IMR-90 (cell line): ENCODE measurements around the gene CLEC16A. TPM values are rescaled to one million over a fixed set of nuclear protein-coding genes. Genes with fewer than 3 reads are reported as not detected.

ENCODE experiments used
- ATAC-seq: fragments of 200-7000 bp; cut with Tn5 transposase; 2 replicates; pipeline ENCODE4 v1.9.1; 2020; ENCODE audit warnings: low read depth, mild to moderate bottlenecking, moderate library complexity
- BruUV-seq: library from RNA; stranded (reverse); fragments of 400-500 nt; replicated peaks from 2 replicates; lab custom pipeline; 2021; lab: Mats Ljungman, UMichigan
- CTCF ChIA-PET: fragments of 300-600 bp; formaldehyde crosslinking; extraction: SDS; loops from one replicate; lab custom pipeline; 2021; ENCODE audit warnings: antibody characterized with exemption; lab: Yijun Ruan, JAX
- POLR2A ChIA-PET: fragments of 300-600 bp; sonication (Branson Sonifier 250); formaldehyde crosslinking; loops from one replicate; lab custom pipeline; 2022; ENCODE audit warnings: antibody characterized with exemption; ENCODE audit not compliant: unreplicated experiment; lab: Charles Lee
- DNase-seq: peaks from one replicate; pipeline ENCODE4 v3.0.0; 2013
- H2AFZ ChIP-seq: replicated peaks from 2 replicates; pipeline ENCODE3; 2013; ENCODE audit warnings: low read length, mild to moderate bottlenecking; ENCODE audit not compliant: poor library complexity
- H2AK5ac ChIP-seq: 2 replicates; pipeline ENCODE4 v1.6.1; 2013; ENCODE audit warnings: low read depth, low read length, inconsistent platforms
- H2AK9ac ChIP-seq: replicated peaks from 2 replicates; pipeline ENCODE3; 2013; ENCODE audit warnings: mild to moderate bottlenecking, low read depth, low read length, moderate library complexity; ENCODE audit not compliant: poor library complexity
- H2BK120ac ChIP-seq: 2 replicates; pipeline ENCODE4 v1.6.1; 2013; ENCODE audit warnings: low read depth, low read length, inconsistent platforms
- H2BK15ac ChIP-seq: 3 replicates; pipeline ENCODE4 v1.6.1; 2013; ENCODE audit warnings: low read depth, low read length, inconsistent platforms
- H2BK20ac ChIP-seq: 2 replicates; pipeline ENCODE4 v1.6.1; 2013; ENCODE audit warnings: low read depth, mild to moderate bottlenecking, inconsistent platforms, low read length, moderate library complexity
- H2BK5ac ChIP-seq: 2 replicates; pipeline ENCODE4 v1.6.1; 2013; ENCODE audit warnings: mild to moderate bottlenecking, low read depth, low read length, inconsistent platforms; ENCODE audit not compliant: poor library complexity, severe bottlenecking
- H3K14ac ChIP-seq: replicated peaks from 2 replicates; pipeline ENCODE4 v1.6.1; 2013; ENCODE audit warnings: low read depth, low read length, inconsistent platforms
- H3K18ac ChIP-seq: 2 replicates; pipeline ENCODE4 v1.6.1; 2013; ENCODE audit warnings: low read depth, low read length, control low read depth
- H3K23ac ChIP-seq: 2 replicates; pipeline ENCODE4 v1.6.1; 2013; ENCODE audit warnings: low read depth, low read length, inconsistent platforms
- H3K27ac ChIP-seq: 2 replicates; pipeline ENCODE4 v1.5.1; 2013; ENCODE audit warnings: mild to moderate bottlenecking, control low read depth, low read length; ENCODE audit not compliant: insufficient read depth
- H3K27me3 ChIP-seq: 2 replicates; pipeline ENCODE4 v1.6.1; 2013; ENCODE audit warnings: low read length; ENCODE audit not compliant: control insufficient read depth, insufficient read depth
- H3K36me3 ChIP-seq: 2 replicates; pipeline ENCODE4 v1.6.1; 2013; ENCODE audit warnings: low read length, mixed read lengths; ENCODE audit not compliant: control insufficient read depth, insufficient read depth
- H3K4ac ChIP-seq: 2 replicates; pipeline ENCODE4 v1.6.1; 2013; ENCODE audit warnings: low read depth, low read length, inconsistent platforms
- H3K4me1 ChIP-seq: 2 replicates; pipeline ENCODE4 v1.6.1; 2013; ENCODE audit warnings: low read length, mixed read lengths; ENCODE audit not compliant: control insufficient read depth, insufficient read depth
- H3K4me2 ChIP-seq: 2 replicates; pipeline ENCODE4 v1.6.1; 2013; ENCODE audit warnings: low read depth, mild to moderate bottlenecking, control low read depth, low read length, moderate library complexity
- H3K4me3 ChIP-seq: 2 replicates; pipeline ENCODE4 v1.5.1; 2013; ENCODE audit warnings: low read depth, mild to moderate bottlenecking, control low read depth, low read length, moderate library complexity; ENCODE audit not compliant: insufficient read depth
- H3K56ac ChIP-seq: 2 replicates; pipeline ENCODE4 v1.6.1; 2013; ENCODE audit warnings: low read length, inconsistent platforms; ENCODE audit not compliant: insufficient read depth; ENCODE audit errors: extremely low read depth
- H3K79me1 ChIP-seq, 2 experiments: 2 replicates each; pipeline ENCODE4 v1.6.1; 2013; ENCODE audit warnings: low read length in 2 of 2, inconsistent platforms in 1 of 2, low read depth in 1 of 2
- H3K9ac ChIP-seq: 2 replicates; pipeline ENCODE4 v1.6.1; 2013; ENCODE audit warnings: low read depth, low read length, control low read depth
- H3K9me1 ChIP-seq: 2 replicates; pipeline ENCODE4 v1.6.1; 2013; ENCODE audit warnings: low read length, inconsistent platforms; ENCODE audit not compliant: insufficient read depth
- H3K9me3 ChIP-seq: 2 replicates; pipeline ENCODE4 v1.6.1; 2013; ENCODE audit warnings: low read length; ENCODE audit not compliant: control insufficient read depth, insufficient read depth
- H4K20me1 ChIP-seq: 2 replicates; pipeline ENCODE4 v1.6.1; 2013; ENCODE audit warnings: low read length, inconsistent platforms; ENCODE audit not compliant: insufficient read depth
- H4K5ac ChIP-seq: 2 replicates; pipeline ENCODE4 v1.6.1; 2013; ENCODE audit warnings: mild to moderate bottlenecking, low read depth, low read length, control low read depth
- H4K8ac ChIP-seq, 2 experiments: 2 replicates each; pipeline ENCODE4 v1.6.1; 2013; ENCODE audit warnings: low read depth in 2 of 2, low read length in 2 of 2, control low read depth in 1 of 2, inconsistent platforms in 1 of 2
- H4K91ac ChIP-seq: 2 replicates; pipeline ENCODE4 v1.6.1; 2013; ENCODE audit warnings: low read depth, low read length, inconsistent platforms; ENCODE audit not compliant: insufficient read depth
- BHLHE40 ChIP-seq: fragments of 150-350 bp; IDR thresholded peaks from 2 replicates; pipeline ENCODE4 v1.6.1; 2016; ENCODE audit warnings: mild to moderate bottlenecking, low read depth, low read length
- CEBPB ChIP-seq: IDR thresholded peaks from 2 replicates; pipeline ENCODE4 v1.6.1; 2012; ENCODE audit warnings: low read depth, low read length, improper control_type of control experiment
- CHD1 ChIP-seq: IDR thresholded peaks from 2 replicates; pipeline ENCODE4 v1.6.1; 2012; ENCODE audit warnings: low read depth, low read length, improper control_type of control experiment
- ELK1 ChIP-seq: fragments of 150-350 bp; IDR thresholded peaks from 2 replicates; pipeline ENCODE4 v1.6.1; 2016; ENCODE audit warnings: low read depth, mild to moderate bottlenecking, low read length, moderate library complexity, borderline replicate concordance
- FOS ChIP-seq: fragments of 150-350 bp; IDR thresholded peaks from 2 replicates; pipeline ENCODE4 v1.6.1; 2016; ENCODE audit warnings: low read depth, low read length
- MAFK ChIP-seq: IDR thresholded peaks from 2 replicates; pipeline ENCODE4 v1.6.1; 2012; ENCODE audit warnings: low read depth, low read length, improper control_type of control experiment
- MAZ ChIP-seq: IDR thresholded peaks from 2 replicates; pipeline ENCODE4 v1.6.1; 2012; ENCODE audit warnings: low read depth, mild to moderate bottlenecking, low read length, improper control_type of control experiment, moderate library complexity, borderline replicate concordance
- MXI1 ChIP-seq: IDR thresholded peaks from 2 replicates; pipeline ENCODE4 v1.6.1; 2012; ENCODE audit warnings: low read depth, mild to moderate bottlenecking, low read length, moderate library complexity, borderline replicate concordance
- NFE2L2 ChIP-seq: fragments of 150-350 bp; IDR thresholded peaks from 2 replicates; pipeline ENCODE4 v1.6.1; 2016; ENCODE audit warnings: low read depth, mild to moderate bottlenecking, low read length
- POLR2A ChIP-seq: IDR thresholded peaks from 2 replicates; pipeline ENCODE4 v1.6.1; 2012; ENCODE audit warnings: mild to moderate bottlenecking, low read depth, low read length
- RAD21 ChIP-seq: IDR thresholded peaks from 2 replicates; pipeline ENCODE4 v1.6.1; 2012; ENCODE audit warnings: low read length, improper control_type of control experiment
- RCOR1 ChIP-seq: IDR thresholded peaks from 2 replicates; pipeline ENCODE4 v1.6.1; 2012; ENCODE audit warnings: mild to moderate bottlenecking, low read length, improper control_type of control experiment; ENCODE audit not compliant: insufficient replicate concordance
- RFX5 ChIP-seq: IDR thresholded peaks from 2 replicates; pipeline ENCODE4 v1.8.0; 2012; ENCODE audit warnings: low read depth, mild to moderate bottlenecking, low read length, moderate library complexity
- SMC3 ChIP-seq: fragments of 150-350 bp; IDR thresholded peaks from 2 replicates; pipeline ENCODE4 v1.6.1; 2016; ENCODE audit warnings: low read depth, mild to moderate bottlenecking, antibody characterized with exemption, low read length, moderate library complexity
- USF2 ChIP-seq: fragments of 150-350 bp; IDR thresholded peaks from 2 replicates; pipeline ENCODE4 v1.6.1; 2017; ENCODE audit warnings: mild to moderate bottlenecking, antibody characterized with exemption, low read length, low read depth
- WGBS, 2 experiments: methylation state at CpG; one replicate each; pipeline versions ENCODE4 v1.1.5 to v1.1.7; 2013; ENCODE audit warnings: missing lambda C conversion rate in 2 of 2; ENCODE audit not compliant: insufficient read length in 1 of 2; ENCODE audit errors: extremely low coverage in 2 of 2; 5-methylcytosine and 5-hydroxymethylcytosine counted together
- dilution Hi-C: fragments of 300-500 bp; cut with HindIII; formaldehyde crosslinking; loops from one replicate; pipeline ENCODE4 v1.14.3; 2018; ENCODE audit warnings: low sequenced_read_pairs; ENCODE audit not compliant: unreplicated experiment
- in situ Hi-C: fragments of 300-500 bp; cut with MboI; formaldehyde crosslinking; loops from 3 replicates; pipeline ENCODE4 v1.14.3; 2019; ENCODE audit warnings: low sequenced_read_pairs, inconsistent platforms, mixed read lengths
- intact Hi-C: fragments of 100-400 bp; cut with micrococcal nuclease; formaldehyde crosslinking; loops from 2 replicates; pipeline ENCODE4 v1.10.0; 2022
- polyA plus RNA-seq, 3 experiments: library from polyadenylated mRNA; depleted of rRNA; stranded (reverse); fragments of >200 nt; gene quantifications; 2 replicates each; pipeline ENCODE4 v1.2.3, GENCODE V29; 2012; ENCODE audit warnings: low replicate concordance in 1 of 3
- total RNA-seq: library from RNA; depleted of rRNA; stranded (reverse); fragments of >200 nt; gene quantifications from 2 replicates; pipeline ENCODE4 v1.2.3, GENCODE V29; 2012
- TF ChIP-seq, protein P1 (sequence below): conservative IDR thresholded peaks from 2 replicates; pipeline ENCODE4 v1.5.1; 2012; ENCODE audit warnings: mild to moderate bottlenecking, low read depth, low read length, improper control_type of control experiment

The CLEC16A gene
- total and polyA plus RNA-seq, 2 of the 4 experiments (the other 2 are of a cell fraction), result 15.9 to 16.5 TPM

GRCh38 chr16:10983159-10983558 is 38.8 kb downstream of the CLEC16A start:
- Histone ChIP-seq H3K4me2 (no peak overlapping the region), H3K4me1 (peaks cover 17% of the 10 kb centered on the region), H2BK15ac (peak overlapping the region; percentile 1; the same call in 2 of the 3 replicates), H3K56ac (no peak overlapping the region), H3K27ac (peak overlapping the region; percentile 87; the same call in 1 of the 2 replicates), H3K4me3 (no peak overlapping the region), H3K23ac (0 out of 2 replicates have a peak overlapping the region, but pooled peaks have one; percentile 11), H2BK20ac (peak overlapping the region; percentile 34), H3K79me1 (peaks cover 6 to 21% of the 10 kb centered on the region in 2 experiments; a peak in 1 of 4 replicates), H4K5ac (peak overlapping the region; percentile 85; the same call in 1 of the 2 replicates), H3K18ac (peak overlapping the region; percentile 66), H3K9me1 (peaks cover 26% of the 10 kb centered on the region), H3K27me3 (no peaks in the 10 kb centered on the region), H2BK5ac (no peak overlapping the region), H2AFZ (no peak overlapping the region), H2BK120ac (peak overlapping the region; percentile 67), H3K9me3 (no peaks in the 10 kb centered on the region), H3K14ac (peak overlapping the region; percentile 74; the same call in 1 of the 2 replicates), H4K8ac (peak overlapping the region in 1 of 2 experiments; percentile 28; a peak in 2 of 4 replicates), H2AK5ac (peak overlapping the region; percentile 85), H2AK9ac (no peak overlapping the region), H4K91ac (peak overlapping the region; percentile 67), H4K20me1 (no peaks in the 10 kb centered on the region), H3K4ac (peak overlapping the region; percentile 89), H3K36me3 (peaks cover 11% of the 10 kb centered on the region), H3K9ac (no peak overlapping the region)
- dilution Hi-C loops, result no loop called here
- ChIA-PET CTCF (interaction anchor here (2.0 to 2.5 kb wide), 2 partner anchors 19 to 273 kb away, joined by 5 to 14 read pairs; partner anchors contain the start of gene SOCS1), POLR2A (no interaction called here)
- intact Hi-C loops, result no loop called here
- 90% methylated on average over 6 of the region's 8 CpGs; no CpG with 5 or more reads in 1 of the 2 experiments for WGBS, 2 experiments
- TF ChIP-seq RCOR1 (no peak), SMC3 (no peak), CEBPB (no peak), CHD1 (no peak), RAD21 (no peak), MAFK (no peak), ELK1 (no peak), POLR2A (no peak), FOS (no peak), RFX5 (no peak), BHLHE40 (no peak), MAZ (no peak), NFE2L2 (no peak), USF2 (no peak), MXI1 (no peak)
- TF ChIP-seq, protein P1, sequence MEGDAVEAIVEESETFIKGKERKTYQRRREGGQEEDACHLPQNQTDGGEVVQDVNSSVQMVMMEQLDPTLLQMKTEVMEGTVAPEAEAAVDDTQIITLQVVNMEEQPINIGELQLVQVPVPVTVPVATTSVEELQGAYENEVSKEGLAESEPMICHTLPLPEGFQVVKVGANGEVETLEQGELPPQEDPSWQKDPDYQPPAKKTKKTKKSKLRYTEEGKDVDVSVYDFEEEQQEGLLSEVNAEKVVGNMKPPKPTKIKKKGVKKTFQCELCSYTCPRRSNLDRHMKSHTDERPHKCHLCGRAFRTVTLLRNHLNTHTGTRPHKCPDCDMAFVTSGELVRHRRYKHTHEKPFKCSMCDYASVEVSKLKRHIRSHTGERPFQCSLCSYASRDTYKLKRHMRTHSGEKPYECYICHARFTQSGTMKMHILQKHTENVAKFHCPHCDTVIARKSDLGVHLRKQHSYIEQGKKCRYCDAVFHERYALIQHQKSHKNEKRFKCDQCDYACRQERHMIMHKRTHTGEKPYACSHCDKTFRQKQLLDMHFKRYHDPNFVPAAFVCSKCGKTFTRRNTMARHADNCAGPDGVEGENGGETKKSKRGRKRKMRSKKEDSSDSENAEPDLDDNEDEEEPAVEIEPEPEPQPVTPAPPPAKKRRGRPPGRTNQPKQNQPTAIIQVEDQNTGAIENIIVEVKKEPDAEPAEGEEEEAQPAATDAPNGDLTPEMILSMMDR, result no peak
- ATAC-seq (no peak), DNase-seq (no peak)
- BruUV-seq, result no TSS peak
- in situ Hi-C loops, result loop anchor here (10.0 kb wide), 1 partner anchor 112 kb away; no protein-coding TSS in a partner anchor
